RPMI7951 (cell line): ENCODE data around the gene TANC1. TPM values are rescaled to one million over a fixed set of nuclear protein-coding genes. Genes with fewer than 3 reads are reported as not detected.
"Not testable (repeated sequence)": the region's sequence is repeated elsewhere in the genome, so short reads cannot be mapped to it uniquely, and the experiment has no call there.

Experiments used
- DNase-seq: peaks from one replicate; pipeline ENCODE4 v3.0.0-alpha.2; 2012; ENCODE audit warnings: low read depth
- total RNA-seq: library from RNA; depleted of rRNA; stranded (reverse); fragments of >200 nt; shearing (Covaris generic); gene quantifications from 2 replicates; pipeline ENCODE4 v1.2.3, GENCODE V29; 2014

Gene TANC1
- total RNA-seq, 1 experiment from 2014 or later, result 24.4 TPM

DNA sequence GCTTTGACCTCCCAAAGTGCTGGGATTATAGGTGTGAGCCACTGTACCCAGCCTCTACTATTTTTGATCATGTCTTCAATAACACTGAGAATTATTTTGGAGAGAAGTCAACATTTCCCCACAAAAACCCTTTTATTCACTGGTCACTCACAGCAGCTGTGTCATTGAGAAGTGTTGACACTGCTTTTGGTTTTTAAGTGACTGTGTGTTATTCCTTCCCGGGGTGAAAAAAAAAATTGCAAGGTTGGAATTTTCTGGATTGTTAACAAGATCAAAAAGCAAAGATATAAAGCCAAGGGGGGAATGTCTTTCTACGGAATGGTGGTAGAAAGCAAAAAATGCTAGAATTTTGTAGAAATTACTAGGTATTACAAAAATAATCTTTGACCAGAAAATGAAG lies 61.5 kb downstream of the TANC1 start:
- peak; percentile 32 for DNase-seq

- DNase-seq, result peak; percentile 94
Observed at GRCh38 chr2:159030674-159031380, 62.4 kb downstream of the TANC1 start.

GRCh38 chr2:159032146-159032545 lies 63.7 kb downstream of the TANC1 start:
- DNase-seq, result no peak

- DNase-seq, result no peak
Observed at GRCh38 chr2:159032580-159032979, 64.1 kb downstream of the TANC1 start.

GRCh38 chr2:159034713-159035112 lies 66.3 kb downstream of the TANC1 start:
- DNase-seq, result no peak

- DNase-seq, result peak; percentile 44
Observed at GRCh38 chr2:159035790-159036411, 67.5 kb downstream of the TANC1 start.

DNA sequence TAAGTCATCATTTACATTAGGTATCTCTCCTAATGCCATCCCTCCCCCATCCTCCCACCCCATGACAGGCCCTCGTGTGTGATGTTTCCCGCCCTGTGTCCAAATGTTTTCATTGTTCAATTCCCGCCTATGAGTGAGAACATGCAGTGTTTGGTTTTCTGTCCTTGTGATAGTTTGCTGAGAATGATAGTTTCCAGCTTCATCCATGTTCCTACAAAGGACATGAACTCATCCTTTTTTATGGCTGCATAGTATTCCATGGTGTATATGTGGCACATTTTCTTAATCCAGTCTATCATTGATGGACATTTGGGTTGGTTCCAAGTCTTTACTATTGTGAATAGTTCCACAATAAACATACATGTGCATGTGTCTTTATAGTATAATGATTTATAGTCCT lies 68.0 kb downstream of the TANC1 start:
- DNase-seq, result not testable (repeated sequence)

DNA sequence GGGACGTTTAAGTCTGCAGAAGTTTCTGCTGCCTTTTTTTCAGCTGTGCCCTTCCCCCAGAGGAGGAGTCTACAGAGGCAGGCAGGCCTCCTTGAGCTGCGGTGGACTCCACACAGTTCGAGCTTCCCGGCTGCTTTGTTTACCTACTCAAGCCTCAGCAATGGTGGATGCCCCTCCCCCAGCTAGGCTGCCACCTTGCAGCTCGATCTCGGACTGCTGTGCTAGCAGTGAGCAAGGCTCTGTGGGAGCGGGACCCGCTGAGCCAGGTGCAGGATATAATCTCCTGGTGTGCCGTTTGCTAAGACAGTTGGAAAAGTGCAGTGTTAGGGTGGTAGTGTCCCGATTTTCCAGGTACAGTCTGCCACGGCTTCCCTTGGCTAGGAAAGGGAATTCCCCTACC lies 72.9 kb downstream of the TANC1 start:
- DNase-seq, result not testable (repeated sequence)

DNA sequence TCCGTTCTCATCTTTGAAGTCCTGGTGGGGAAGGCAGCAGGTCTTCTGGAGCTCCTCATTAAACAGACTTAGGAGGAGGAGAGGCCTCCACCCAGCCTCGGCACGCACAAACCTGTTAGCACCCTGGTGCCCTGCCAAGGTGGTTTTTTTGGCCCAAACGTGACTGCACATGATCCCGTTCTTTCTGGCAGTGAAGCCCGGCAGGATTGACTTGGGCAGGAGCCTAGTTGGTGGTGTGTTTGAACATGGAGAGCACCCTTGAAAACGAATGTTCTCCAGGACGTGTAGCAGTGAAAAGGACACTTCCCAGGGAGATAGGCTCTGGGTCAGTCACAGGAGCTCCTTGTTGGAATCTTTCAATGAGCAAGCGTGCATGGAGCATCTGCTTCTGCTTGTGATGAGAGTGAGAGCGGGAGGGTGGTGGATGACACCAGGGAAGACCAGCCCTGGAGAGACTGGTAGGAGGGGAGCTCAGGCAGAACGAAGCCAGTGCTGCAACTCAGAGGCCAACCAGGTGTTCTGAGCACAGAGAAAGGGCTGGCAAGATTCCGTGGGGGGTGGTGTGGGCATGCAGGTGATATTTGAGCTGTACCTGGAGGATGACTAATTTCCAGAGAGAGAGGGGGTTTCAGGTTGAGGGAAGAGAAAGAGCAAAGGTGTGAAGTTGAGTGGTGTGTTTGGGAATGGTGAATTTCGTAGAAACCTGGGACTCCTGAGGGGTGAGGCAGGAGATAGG lies 73.8 kb downstream of the TANC1 start:
- no peak for DNase-seq

GRCh38 chr2:159043710-159044109 lies 75.3 kb downstream of the TANC1 start:
- DNase-seq, result no peak

- DNase-seq, result peak; percentile 76
Observed at GRCh38 chr2:159044804-159045286, 76.4 kb downstream of the TANC1 start.

DNA sequence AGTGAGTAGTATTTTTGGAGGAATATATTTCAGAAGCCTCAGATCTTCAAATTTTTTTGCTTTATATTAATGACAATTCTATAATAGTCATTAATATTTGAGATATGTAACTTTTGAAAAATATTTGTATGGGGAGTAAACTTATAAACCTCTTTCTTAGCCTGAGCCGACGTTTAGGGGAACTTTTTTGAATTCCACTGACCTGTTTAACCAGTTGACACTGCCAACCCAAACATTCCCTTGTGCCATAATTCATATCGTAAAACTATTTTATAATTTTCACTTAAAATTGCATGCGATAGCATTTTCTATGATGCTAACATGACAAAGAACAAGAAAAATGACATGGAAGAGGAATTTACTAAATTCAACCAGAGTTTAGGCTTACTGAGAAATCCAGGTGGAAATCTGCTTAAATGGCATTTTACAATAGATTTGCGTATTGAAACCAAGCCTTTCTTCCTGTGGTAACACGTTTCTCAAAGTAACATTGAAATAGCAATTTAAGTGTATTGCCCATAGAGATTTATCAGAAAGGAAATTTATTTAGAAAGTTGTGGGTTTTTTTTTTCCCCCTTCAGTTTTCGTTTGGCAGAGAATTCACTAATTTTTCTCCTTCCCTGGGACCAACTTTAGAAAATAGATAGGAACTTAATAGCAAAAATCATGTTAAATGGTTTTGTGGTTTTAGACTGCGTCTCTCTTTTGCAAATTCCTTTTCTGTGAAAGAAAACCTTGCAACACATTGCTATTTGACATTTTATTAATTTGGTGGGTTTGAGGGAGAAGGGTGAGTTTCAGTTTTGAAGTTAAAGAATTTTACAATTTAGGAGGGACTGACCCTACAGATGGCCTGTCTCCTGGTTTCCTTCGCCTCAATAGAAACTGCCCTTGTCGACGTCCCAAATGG lies 77.4 kb downstream of the TANC1 start:
- no peak for DNase-seq

GRCh38 chr2:159046966-159047365 lies 78.5 kb downstream of the TANC1 start:
- DNase-seq, result peak; percentile 80

DNA sequence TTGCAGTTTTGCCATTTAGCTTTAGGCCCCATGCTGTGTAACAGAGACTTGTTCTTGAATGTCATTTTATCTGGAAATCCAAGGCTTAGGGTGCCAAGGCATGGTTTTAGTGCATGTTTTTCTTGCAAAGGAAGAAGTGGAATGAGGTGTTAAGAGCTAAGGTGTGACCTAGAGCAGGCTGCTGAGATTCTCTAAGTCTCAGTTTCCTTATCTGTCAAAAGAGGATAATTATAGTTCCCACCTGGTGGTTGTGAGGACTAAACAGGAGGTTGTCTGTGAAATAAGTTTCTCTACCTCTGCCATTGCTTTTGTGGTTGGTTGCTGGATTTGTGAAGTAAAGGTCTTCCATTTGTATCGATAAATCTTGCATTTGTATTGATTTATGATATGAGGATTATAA lies 82.0 kb downstream of the TANC1 start:
- no peak for DNase-seq

GRCh38 chr2:159051133-159051532 lies 82.7 kb downstream of the TANC1 start:
- DNase-seq, result peak; percentile 50

DNA sequence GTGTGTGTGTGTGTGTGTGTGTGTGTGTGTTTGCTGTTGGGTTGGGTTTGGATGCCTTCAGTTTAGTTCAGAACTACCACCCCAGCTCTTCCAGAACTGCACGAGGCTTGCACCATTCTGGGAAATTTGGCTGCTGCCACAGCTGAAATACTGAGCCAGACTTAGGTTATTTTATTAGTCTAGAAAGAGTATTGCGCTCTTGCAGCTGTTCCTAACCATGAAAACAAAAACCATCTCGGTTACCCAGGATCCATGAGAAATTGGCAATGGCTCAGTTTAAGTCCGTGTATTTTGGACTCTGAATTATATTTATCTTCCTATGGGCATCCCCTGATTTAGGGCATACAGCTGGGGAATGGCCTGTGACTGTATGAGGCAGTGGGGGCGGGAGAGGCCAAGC lies 83.2 kb downstream of the TANC1 start:
- no peak for DNase-seq

DNA sequence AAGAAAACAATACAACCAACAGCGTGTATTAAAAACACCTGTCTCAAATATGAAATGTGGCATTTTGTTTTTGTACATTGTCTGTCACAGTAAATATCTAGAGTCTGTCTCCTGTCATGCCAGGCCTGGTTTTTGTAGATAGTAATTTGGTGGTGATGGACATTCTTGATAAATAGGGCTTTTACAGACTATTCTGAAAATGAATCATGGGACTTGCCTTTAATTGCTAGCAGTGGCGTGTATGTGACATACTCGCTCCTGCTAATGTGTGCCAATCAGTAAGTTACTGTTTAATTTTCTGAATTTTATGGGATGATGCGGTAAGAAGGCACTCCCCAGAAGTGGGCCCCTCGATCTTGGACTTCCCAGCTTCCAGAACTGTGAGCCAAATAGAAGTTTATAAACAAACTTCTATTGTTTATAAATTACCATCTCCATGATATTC lies 83.7 kb downstream of the TANC1 start:
- no peak for DNase-seq

DNA sequence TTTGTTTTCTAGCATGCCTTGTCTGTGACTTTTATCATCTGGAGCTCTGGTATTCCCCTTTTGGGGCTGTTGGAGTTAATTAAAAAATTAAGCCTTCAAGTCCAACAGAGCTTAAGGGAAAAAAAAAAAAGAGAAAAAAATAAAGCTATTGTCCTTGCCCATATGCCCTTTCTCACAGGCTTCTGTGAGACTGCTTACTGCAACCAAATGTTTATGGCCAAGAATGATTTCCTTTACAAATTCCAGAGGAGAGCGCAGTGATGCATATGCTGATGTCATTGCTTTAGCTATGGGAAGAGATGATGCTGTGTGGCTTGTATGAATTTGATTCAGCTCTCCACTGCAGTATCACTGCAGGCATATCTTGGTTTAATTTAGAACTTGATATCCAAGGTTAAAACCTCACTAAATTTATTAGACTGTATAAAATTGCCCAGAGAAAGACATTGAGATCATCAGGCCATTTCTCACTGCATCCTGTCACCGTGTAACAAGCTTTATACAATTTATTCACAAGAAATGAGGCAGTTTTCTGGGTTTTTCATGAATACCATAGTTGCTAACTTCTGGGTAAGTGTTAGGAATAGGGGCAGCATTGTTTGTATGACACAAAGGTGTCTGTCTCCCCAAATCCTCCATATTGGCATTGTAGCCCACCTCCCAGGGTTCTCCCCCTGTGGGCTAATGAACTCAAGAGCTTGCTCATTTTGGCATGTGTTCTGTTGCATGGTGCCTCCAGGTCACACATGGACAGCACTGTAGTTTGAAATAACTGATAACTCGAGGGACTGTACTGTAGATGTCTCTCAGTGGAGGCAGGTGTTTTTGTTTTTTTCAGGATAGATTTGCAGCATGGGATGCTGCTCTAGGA lies 85.0 kb downstream of the TANC1 start:
- DNase-seq, result peak; percentile 80

DNA sequence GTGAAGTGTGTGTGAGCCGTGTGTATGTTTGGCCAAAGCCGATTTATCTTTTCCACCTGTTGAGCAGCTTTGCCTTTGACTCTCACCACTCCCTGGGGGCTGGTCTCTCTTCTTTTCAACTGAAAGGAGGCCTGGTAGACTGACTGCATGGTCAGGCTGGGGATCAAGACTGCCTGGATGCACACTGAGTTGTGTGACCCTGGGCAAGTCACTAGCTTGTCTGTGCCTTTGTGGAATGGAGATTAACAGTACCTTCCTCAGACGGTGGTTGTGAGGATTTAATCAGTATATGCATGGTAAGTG lies 85.5 kb downstream of the TANC1 start:
- no peak for DNase-seq

GRCh38 chr2:159054985-159055384 lies 86.5 kb downstream of the TANC1 start:
- peak; percentile 52 for DNase-seq

DNA sequence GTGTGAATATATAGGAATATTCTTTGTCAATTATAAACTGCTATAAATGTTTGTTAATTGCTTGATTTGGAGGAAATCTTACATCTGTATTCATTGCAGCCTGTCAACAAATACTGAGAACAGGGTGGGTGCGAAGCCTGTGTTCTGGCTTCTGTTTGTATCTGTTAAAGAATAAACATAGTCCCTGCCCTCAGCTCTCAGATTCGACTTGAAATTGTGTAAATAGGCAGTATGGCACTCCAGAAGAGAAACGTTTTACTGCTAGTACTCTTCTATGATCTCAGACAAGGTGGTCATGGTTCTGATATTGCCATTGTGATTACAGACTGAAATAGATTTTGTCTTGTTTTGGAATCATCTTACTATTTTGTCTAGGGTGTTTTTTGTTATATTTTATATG lies 92.1 kb downstream of the TANC1 start:
- DNase-seq, result no peak
